GM12878 (cell line): Measurements from ENCODE around the gene TGDS. TPM values are rescaled to one million over a fixed set of nuclear protein-coding genes. Genes with fewer than 3 reads are reported as not detected.

Source experiments
- ATAC-seq: fragments of 200-7000 bp; cut with Tn5 transposase; 3 replicates; pipeline ENCODE4 v1.9.1; 2020; ENCODE audit warnings: mild to moderate bottlenecking, moderate library complexity
- BruUV-seq: library from RNA; stranded (reverse); fragments of 400-500 nt; replicated peaks from 2 replicates; lab custom pipeline; 2021; lab: Mats Ljungman, UMichigan
- CTCF ChIA-PET: fragments of 300-600 bp; sonication (Branson Sonifier 250); formaldehyde crosslinking; extraction: SDS; loops from one replicate; lab custom pipeline; 2021; ENCODE audit warnings: inconsistent platforms; lab: Yijun Ruan, JAX
- POLR2A ChIA-PET: fragments of 350-600 bp; formaldehyde crosslinking; extraction: SDS; loops from one replicate; lab custom pipeline; 2021; ENCODE audit warnings: inconsistent platforms; lab: Charles Lee
- RAD21 ChIA-PET: fragments of 300-600 bp; sonication (Branson Sonifier 250); formaldehyde crosslinking; loops from one replicate; lab custom pipeline; 2023; ENCODE audit warnings: antibody characterized with exemption; ENCODE audit not compliant: unreplicated experiment; lab: Charles Lee
- SMC1A ChIA-PET: fragments of 300-600 bp; sonication (Branson Sonifier 250); formaldehyde crosslinking; loops from one replicate; lab custom pipeline; 2023; ENCODE audit not compliant: unreplicated experiment, uncharacterized antibody; lab: Charles Lee
- DNase-seq: peaks from one replicate; pipeline ENCODE4 v3.0.0-alpha.2; 2011; ENCODE audit warnings: low read depth, low spot score
- FAIRE-seq: peaks from 3 replicates; lab custom pipeline; 2011; peaks lifted over from hg19 to GRCh38; lab: Jason Lieb, UNC
- H2AFZ ChIP-seq: 2 replicates; pipeline ENCODE4 v1.6.0; 2011; ENCODE audit warnings: low read depth, low read length, control low read depth; ENCODE audit not compliant: control insufficient read depth
- H3K27ac ChIP-seq: 2 replicates; pipeline ENCODE4 v1.5.1; 2011; ENCODE audit warnings: control low read depth; ENCODE audit not compliant: control insufficient read depth, insufficient read depth
- H3K27me3 ChIP-seq, 2 experiments: replicated peaks in 1 of 2; 2 replicates each; pipeline versions ENCODE4 v1.6.0 to v1.6.1; 2011; ENCODE audit warnings: low read length in 1 of 2; ENCODE audit not compliant: control insufficient read depth in 2 of 2, insufficient read depth in 2 of 2
- H3K36me3 ChIP-seq, 2 experiments: 2 replicates each; pipeline ENCODE4 v1.5.1; 2011; ENCODE audit warnings: low read length in 1 of 2; ENCODE audit not compliant: control insufficient read depth in 2 of 2, insufficient read depth in 2 of 2
- H3K4me1 ChIP-seq: 2 replicates; pipeline ENCODE4 v1.6.1; 2011; ENCODE audit warnings: mild to moderate bottlenecking, low read length, moderate library complexity, mixed read lengths; ENCODE audit not compliant: control insufficient read depth, insufficient read depth
- H3K4me2 ChIP-seq: 2 replicates; pipeline ENCODE4 v1.6.0; 2011; ENCODE audit warnings: control low read depth; ENCODE audit not compliant: control insufficient read depth, insufficient read depth
- H3K4me3 ChIP-seq: fragments of 200-600 bp; sonication (generic); 2 replicates; pipeline ENCODE4 v1.5.1; 2016
- H3K79me2 ChIP-seq: 2 replicates; pipeline ENCODE4 v1.6.0; 2011; ENCODE audit warnings: low read length; ENCODE audit not compliant: control insufficient read depth, insufficient read depth
- H3K9ac ChIP-seq: 2 replicates; pipeline ENCODE4 v1.8.0; 2011; ENCODE audit warnings: low read length, control low read depth, mixed read lengths; ENCODE audit not compliant: control insufficient read depth, insufficient read depth
- H3K9me3 ChIP-seq: replicated peaks from 3 replicates; pipeline ENCODE4 v1.5.1; 2011; ENCODE audit warnings: mild to moderate bottlenecking, low read length; ENCODE audit not compliant: control insufficient read depth, insufficient read depth
- H4K20me1 ChIP-seq: 2 replicates; pipeline ENCODE4 v1.6.0; 2011; ENCODE audit not compliant: control insufficient read depth, insufficient read depth
- BCLAF1 ChIP-seq: fragments of 450-650 bp; IDR thresholded peaks from 2 replicates; pipeline ENCODE4 v1.6.1; 2017; ENCODE audit warnings: antibody characterized with exemption, mild to moderate bottlenecking, moderate library complexity
- BHLHE40 ChIP-seq, 2 experiments: fragments of 450-650 bp in 1 of 2; IDR thresholded peaks; 2 replicates each; pipeline ENCODE4 v1.6.1; 2011 to 2017; ENCODE audit warnings: low read depth in 2 of 2, borderline replicate concordance in 1 of 2, improper control_type of control experiment in 1 of 2, low read length in 1 of 2, mild to moderate bottlenecking in 1 of 2
- CEBPZ ChIP-seq: fragments of 150-350 bp; IDR thresholded peaks from 2 replicates; pipeline ENCODE4 v1.6.1; 2016; ENCODE audit warnings: low read depth, low read length
- GABPA ChIP-seq: IDR thresholded peaks from 2 replicates; pipeline ENCODE4 v1.6.1; 2014; ENCODE audit warnings: antibody characterized with exemption, low read depth, mild to moderate bottlenecking, inconsistent platforms
- KDM1A ChIP-seq: fragments of 200-600 bp; sonication (generic); IDR thresholded peaks from 2 replicates; pipeline ENCODE4 v1.6.1; 2016; ENCODE audit warnings: borderline replicate concordance
- POLR2AphosphoS2 ChIP-seq: IDR thresholded peaks from 2 replicates; pipeline ENCODE4 v1.6.1; 2011; ENCODE audit warnings: low read depth, mild to moderate bottlenecking, low read length, improper control_type of control experiment, moderate library complexity
- RELA ChIP-seq: fragments of 450-650 bp; IDR thresholded peaks from 2 replicates; pipeline ENCODE4 v1.8.0; 2014; ENCODE audit warnings: borderline replicate concordance; ENCODE audit not compliant: partially characterized antibody
- SMAD1 ChIP-seq: fragments of 450-650 bp; IDR thresholded peaks from 2 replicates; pipeline ENCODE4 v1.6.1; 2018; ENCODE audit warnings: mild to moderate bottlenecking, low read depth; ENCODE audit not compliant: partially characterized antibody
- SPI1 ChIP-seq: IDR thresholded peaks from 2 replicates; pipeline ENCODE4 v1.6.1; 2011; ENCODE audit warnings: low read depth, mild to moderate bottlenecking, low read length, moderate library complexity, borderline replicate concordance; ENCODE audit not compliant: insufficient read depth
- SUPT20H ChIP-seq: IDR thresholded peaks from 2 replicates; pipeline ENCODE4 v1.6.1; 2011; ENCODE audit warnings: low read depth, mild to moderate bottlenecking, low read length, moderate library complexity, borderline replicate concordance; ENCODE audit not compliant: control insufficient read depth
- TARDBP ChIP-seq: IDR thresholded peaks from 2 replicates; pipeline ENCODE4 v1.6.1; 2016; ENCODE audit warnings: borderline replicate concordance
- TBL1XR1 ChIP-seq: IDR thresholded peaks from 2 replicates; pipeline ENCODE4 v1.6.1; 2012; ENCODE audit warnings: low read depth, low read length, improper control_type of control experiment
- TCF7 ChIP-seq: IDR thresholded peaks from 2 replicates; pipeline ENCODE4 v1.6.1; 2014; ENCODE audit warnings: antibody characterized with exemption, borderline replicate concordance
- WGBS: methylation state at CpG from one replicate; pipeline ENCODE4 v1.1.6; 2016; ENCODE audit warnings: low lambda C conversion rate; ENCODE audit not compliant: insufficient replicate concordance, insufficient coverage; ENCODE audit errors: missing lambda C conversion rate; 5-methylcytosine and 5-hydroxymethylcytosine counted together
- in situ Hi-C: fragments of 300-500 bp; cut with MboI; formaldehyde crosslinking; loops from 9 replicates; pipeline ENCODE4 v1.14.3; 2018; ENCODE audit warnings: mixed read lengths
- intact Hi-C: fragments of 100-400 bp; cut with micrococcal nuclease; formaldehyde crosslinking; loops from one replicate; pipeline ENCODE4 v1.14.2; 2022; ENCODE audit not compliant: unreplicated experiment
- polyA plus RNA-seq, 11 experiments: library from polyadenylated mRNA; depleted of rRNA in 4 of 11; unstranded in 6 of 11; stranded (reverse) in 5 of 11; fragments of >200 nt; fragmentation: Nextera tagmentation in 4 of 11; fragmentation: Illumina TruSeq in 1 of 11; extraction: Ambion mirVana in 4 of 11; extraction: Trizol in 1 of 11; gene quantifications; 1 replicate in 1 of 11; 2 replicates in 10 of 11; pipeline versions ENCODE4 v1.2.1 to v1.2.3, GENCODE V29; 2011 to 2016; ENCODE audit warnings: inconsistent platforms in 2 of 11, missing spikeins in 2 of 11, low read depth in 1 of 11
- total RNA-seq, 4 experiments: library from RNA; depleted of rRNA in 3 of 4; stranded (reverse); fragments of >200 nt in 3 of 4; fragmentation: Illumina TruSeq in 1 of 4; extraction: Trizol in 1 of 4; gene quantifications; 2 replicates each; pipeline versions ENCODE4 v1.2.1 to v1.2.3, GENCODE V29; 2013 to 2021
- TF ChIP-seq, protein P1 (sequence below), 3 experiments: IDR thresholded peaks in 2 of 3; conservative IDR thresholded peaks in 1 of 3; 2 replicates each; pipeline ENCODE4 v1.5.1; 2011; ENCODE audit warnings: low read depth in 3 of 3, low read length in 3 of 3, mild to moderate bottlenecking in 3 of 3, control low read depth in 2 of 3, moderate library complexity in 2 of 3, inconsistent platforms in 1 of 3, mixed read lengths in 1 of 3; ENCODE audit not compliant: control insufficient read depth in 2 of 3, insufficient read depth in 1 of 3; ENCODE audit errors: extremely low read depth in 1 of 3

TGDS gene
- total and polyA plus RNA-seq, 10 of the 15 experiments (the other 5 are each of a cell fraction or from before 2014, with no cell fraction given): 13.1 to 44.3 (median 23.8) TPM

DNA sequence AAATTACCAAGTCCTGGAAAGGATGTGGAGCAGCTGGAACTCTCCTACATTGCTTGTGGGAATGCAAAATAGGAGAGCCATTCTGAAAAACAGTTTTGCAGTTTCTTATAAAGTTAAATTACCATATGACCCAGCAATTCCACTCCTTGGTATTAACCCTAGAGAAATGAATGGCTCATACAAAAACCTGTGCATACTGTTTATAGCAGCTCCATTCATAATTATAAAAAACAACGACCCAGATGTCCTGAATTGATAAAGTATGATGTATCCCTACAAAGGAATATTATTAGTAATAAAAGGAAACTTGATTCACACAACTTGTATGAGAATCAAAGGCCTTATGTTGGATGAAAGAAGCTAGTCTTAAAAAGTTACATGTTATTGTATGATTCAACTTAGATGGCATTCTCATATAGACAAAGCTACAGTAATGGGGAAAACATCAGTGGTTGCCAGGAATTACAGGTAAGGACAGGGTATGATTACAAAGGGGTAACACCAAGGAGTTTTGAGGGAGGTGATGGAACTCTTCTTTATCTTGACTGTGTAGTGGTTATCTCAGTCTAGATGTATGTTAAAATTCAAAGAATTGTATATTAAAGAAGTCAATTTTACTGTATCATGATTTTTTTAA is 41.1 kb upstream of the TGDS start:
- ATAC-seq (no peak), FAIRE-seq (no peak), DNase-seq (no peak)
- ChIA-PET POLR2A (no interaction called here), SMC1A (interaction anchor here (1.0 to 1.3 kb wide), 2 partner anchors 8 to 767 kb away, joined by 3 read pairs; no protein-coding TSS in a partner anchor), RAD21 (no interaction called here), CTCF (interaction anchor here (0.8 to 1.1 kb wide), 2 partner anchors 16 to 20 kb away, joined by 3 to 4 read pairs; no protein-coding TSS in a partner anchor)
- no TSS peak for BruUV-seq
- intact Hi-C loops (no loop called here), in situ Hi-C loops (no loop called here)
- H4K20me1 ChIP-seq: no peaks in the 10 kb centered on the region
- no peak overlapping the region for H3K4me3 ChIP-seq
- H3K79me2 ChIP-seq: no peaks in the 10 kb centered on the region
- 4% methylated on average over 1 of the region's 1 CpG for WGBS
- H3K4me2 ChIP-seq: no peak overlapping the region
- H3K9ac ChIP-seq: no peak overlapping the region
- H3K36me3 ChIP-seq: no peaks in the 10 kb centered on the region
- H3K4me1 ChIP-seq: no peaks in the 10 kb centered on the region
- no peak overlapping the region for H3K27ac ChIP-seq
- H3K27me3 ChIP-seq: no peaks in the 10 kb centered on the region
- no peaks in the 10 kb centered on the region for H3K9me3 ChIP-seq
- no peak overlapping the region for H2AFZ ChIP-seq
- TF ChIP-seq SPI1 (no peak), CEBPZ (no peak), GABPA (no peak), TARDBP (no peak), BCLAF1 (no peak), POLR2AphosphoS2 (no peak), SMAD1 (no peak), BHLHE40 (IDR thresholded peaks at IDR 0.05; ENCODE audit: borderline replicate concordance in 1 of 2, low read depth in 2 of 2, low read length in 1 of 2) (no peak), RELA (no peak), SUPT20H (no peak), TCF7 (no peak), TBL1XR1 (no peak), KDM1A (no peak)
- TF ChIP-seq, protein P1, sequence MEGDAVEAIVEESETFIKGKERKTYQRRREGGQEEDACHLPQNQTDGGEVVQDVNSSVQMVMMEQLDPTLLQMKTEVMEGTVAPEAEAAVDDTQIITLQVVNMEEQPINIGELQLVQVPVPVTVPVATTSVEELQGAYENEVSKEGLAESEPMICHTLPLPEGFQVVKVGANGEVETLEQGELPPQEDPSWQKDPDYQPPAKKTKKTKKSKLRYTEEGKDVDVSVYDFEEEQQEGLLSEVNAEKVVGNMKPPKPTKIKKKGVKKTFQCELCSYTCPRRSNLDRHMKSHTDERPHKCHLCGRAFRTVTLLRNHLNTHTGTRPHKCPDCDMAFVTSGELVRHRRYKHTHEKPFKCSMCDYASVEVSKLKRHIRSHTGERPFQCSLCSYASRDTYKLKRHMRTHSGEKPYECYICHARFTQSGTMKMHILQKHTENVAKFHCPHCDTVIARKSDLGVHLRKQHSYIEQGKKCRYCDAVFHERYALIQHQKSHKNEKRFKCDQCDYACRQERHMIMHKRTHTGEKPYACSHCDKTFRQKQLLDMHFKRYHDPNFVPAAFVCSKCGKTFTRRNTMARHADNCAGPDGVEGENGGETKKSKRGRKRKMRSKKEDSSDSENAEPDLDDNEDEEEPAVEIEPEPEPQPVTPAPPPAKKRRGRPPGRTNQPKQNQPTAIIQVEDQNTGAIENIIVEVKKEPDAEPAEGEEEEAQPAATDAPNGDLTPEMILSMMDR (IDR thresholded peaks at IDR 0.05 in 2 of 3, conservative IDR thresholded peaks at IDR 0.05 in 1 of 3; ENCODE audit: control insufficient read depth in 2 of 3, extremely low read depth in 1 of 3, insufficient read depth in 1 of 3, low read depth in 3 of 3, low read length in 3 of 3): no peak
